Bone marrow (tissue), 2 donors: Measurements from ENCODE around the gene TNFRSF19.
"Not testable (repeated sequence)": the region's sequence is repeated elsewhere in the genome, so short reads cannot be mapped to it uniquely, and the experiment has no call there.

Experiments
- DNase-seq, 2 donors: peaks; one replicate each; lab custom pipeline; 2025; lab: John Stamatoyannopoulos, UW

Gene TNFRSF19

GRCh38 chr13:23570099-23570920 lies at the start of gene TNFRSF19:
Gene TNFRSF19, plus strand, starts transcription at chr13:23570412. Its CDS starts 19,772 bp downstream, at chr13:23590184.
- no peak for DNase-seq

- not testable (repeated sequence) for DNase-seq
Measured at GRCh38 chr13:23529926-23530325, 40.3 kb upstream of the TNFRSF19 start.

DNA sequence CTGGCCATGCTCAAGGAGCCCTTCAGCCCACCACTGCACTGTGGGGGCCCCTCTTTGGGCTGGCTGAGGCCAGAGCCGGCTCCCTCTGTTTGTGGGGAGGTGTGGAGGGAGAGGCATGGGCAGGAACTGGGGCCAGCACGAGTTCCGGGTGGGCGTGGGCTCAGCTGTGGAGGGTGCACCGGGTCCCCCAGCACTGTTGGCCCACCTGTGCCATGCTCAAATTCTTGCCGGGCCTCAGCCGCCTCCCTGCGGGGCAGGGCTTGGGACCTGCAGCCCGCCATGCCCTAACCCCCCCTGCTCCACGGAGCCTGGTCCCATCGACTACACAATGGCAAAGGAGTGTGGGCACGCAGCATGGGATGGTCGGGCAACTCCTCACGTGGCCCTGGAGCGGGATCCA lies 38.8 kb upstream of the TNFRSF19 start:
- no peak for DNase-seq

- no peak for DNase-seq
Measured at GRCh38 chr13:23534090-23534489, 36.1 kb upstream of the TNFRSF19 start.

DNA sequence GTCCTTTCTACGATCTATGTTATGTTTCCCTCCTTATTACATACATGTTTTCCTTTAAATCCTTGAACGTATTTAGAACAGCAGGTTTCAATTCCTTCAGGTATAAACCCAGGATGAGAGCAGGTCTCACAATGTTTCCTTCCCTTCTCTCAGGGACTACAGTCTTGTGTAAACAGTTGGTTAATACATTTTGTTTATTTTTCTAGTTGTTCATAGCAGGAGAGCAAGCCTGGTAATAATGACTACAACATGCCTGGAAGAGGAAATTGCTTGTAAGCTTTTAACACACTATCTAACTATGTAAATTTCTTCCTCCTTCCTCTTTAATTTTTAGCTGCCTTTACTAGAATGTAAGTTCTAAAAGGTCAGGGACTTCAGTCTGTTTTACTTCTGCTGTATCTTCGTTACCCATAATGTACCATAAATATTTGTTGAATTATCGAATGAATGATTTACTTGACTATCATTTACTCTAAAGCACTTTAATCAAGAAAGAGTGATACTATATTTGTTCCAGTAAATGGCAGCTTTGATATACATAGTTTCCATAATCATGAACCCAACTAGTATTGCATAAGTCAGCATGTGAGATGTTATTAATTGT lies 28.9 kb upstream of the TNFRSF19 start:
- no peak for DNase-seq

GRCh38 chr13:23544668-23545067 lies 25.5 kb upstream of the TNFRSF19 start:
- DNase-seq: no peak

DNA sequence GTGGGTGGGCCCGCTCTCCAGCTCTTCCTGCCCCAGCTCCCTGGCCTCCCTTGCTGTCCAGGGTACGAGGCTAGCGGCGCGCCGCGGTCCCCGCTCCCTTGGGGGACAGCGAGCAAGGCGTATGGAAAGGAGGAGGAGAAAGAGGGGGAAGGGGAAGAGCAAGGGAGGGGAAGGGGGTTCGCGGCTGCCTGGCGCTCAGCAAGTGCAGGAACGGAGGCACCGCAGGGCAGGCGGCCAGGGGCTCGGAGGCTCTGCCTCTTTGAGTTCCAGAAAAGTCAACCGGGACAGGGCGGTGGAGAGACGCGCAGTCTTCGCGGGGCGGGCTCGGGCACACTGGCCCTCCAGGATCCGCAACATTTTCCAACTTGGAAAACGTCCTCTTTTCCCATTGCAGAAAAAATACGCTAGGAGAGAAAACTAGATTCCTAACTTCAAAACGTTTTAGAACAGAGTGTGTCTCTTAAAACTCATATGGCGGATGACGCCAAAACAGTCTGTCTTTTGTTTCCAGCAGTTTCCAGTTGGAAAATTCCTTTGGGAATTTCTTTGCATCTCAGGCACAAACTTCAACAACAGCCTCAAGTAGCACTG lies 23.1 kb upstream of the TNFRSF19 start:
- no peak for DNase-seq

DNA sequence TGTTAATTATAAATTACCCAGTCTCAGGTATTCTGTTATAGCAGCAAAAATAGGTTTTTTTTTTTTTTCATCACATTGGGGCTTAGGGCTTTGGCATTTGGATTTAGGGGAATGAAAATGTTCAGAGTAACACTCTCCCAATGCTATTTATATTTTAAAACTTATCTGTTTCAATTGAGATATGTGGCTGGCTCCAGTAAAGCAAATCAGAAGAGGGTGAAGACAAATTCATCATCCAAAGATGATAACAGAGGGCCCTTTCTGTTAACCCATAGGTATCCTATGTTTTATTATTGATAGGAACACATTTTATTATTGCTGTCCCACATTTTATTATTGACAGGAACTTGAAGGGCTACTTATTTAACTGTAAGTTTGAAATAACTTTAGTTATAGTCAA lies 20.5 kb upstream of the TNFRSF19 start:
- no peak for DNase-seq

- DNase-seq: no peak
Measured at GRCh38 chr13:23550163-23550562, 20.0 kb upstream of the TNFRSF19 start.

GRCh38 chr13:23551213-23552008 lies 18.8 kb upstream of the TNFRSF19 start:
- DNase-seq: no peak

DNA sequence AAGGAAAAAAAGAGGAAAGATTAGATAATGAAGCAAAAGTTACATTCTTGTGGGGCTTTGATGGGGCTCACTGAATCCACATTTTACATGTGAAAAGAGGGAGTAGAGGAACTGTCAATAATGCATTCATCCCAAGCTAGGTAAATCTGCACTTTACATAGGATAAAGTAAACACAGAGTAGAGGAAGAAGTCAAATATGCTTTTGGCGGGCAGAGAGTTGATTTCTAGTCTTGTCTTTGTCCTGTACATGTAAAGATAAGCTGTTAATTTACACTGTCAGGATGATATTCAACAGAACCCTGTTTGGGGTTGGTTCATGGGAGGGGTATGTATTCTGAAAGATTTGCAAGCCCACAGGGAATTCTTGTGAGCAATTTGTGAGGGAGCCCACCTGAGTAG lies 18.0 kb upstream of the TNFRSF19 start:
- no peak for DNase-seq

DNA sequence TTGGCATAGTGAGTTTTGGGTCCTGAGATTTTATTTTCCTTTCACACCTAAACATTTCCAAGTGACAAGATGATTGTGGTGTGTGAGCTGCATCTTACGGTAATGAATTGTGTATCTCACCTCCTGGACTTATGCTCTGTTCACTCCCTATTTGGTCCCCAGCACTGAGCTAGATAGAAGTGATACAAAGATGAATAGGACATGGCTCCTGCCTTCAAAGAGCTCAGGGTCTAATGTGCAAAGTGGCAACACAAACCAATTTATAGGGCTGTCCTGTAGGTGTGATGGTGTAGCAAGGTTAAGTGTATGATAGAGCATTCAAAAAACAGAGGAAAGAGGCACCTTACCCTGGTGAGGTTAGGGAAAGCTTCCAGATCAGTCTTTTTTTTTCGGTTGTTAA lies 17.6 kb upstream of the TNFRSF19 start:
- no peak for DNase-seq

DNA sequence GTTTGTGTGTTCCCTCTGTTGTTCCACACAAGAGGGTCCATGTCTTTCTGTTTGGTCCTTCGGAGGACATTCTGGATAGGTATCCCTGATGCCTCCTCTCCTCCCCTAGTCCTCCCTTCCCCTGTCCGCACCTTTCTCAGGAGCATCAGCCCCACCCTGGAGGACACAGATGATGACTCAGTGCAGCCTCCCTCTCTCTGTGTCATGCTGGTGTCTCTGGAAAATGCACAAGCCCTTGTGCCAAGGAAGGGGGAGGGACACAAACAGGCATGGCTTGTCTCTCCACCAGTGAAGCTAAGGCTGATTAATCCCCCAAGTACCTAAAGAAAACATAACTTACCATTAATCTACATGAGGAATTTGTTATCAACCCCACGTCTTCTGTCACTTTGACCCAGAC lies 16.2 kb upstream of the TNFRSF19 start:
- DNase-seq: no peak

GRCh38 chr13:23557043-23557442 lies 13.2 kb upstream of the TNFRSF19 start:
- no peak for DNase-seq

- no peak for DNase-seq
Measured at GRCh38 chr13:23557733-23558132, 12.5 kb upstream of the TNFRSF19 start.

DNA sequence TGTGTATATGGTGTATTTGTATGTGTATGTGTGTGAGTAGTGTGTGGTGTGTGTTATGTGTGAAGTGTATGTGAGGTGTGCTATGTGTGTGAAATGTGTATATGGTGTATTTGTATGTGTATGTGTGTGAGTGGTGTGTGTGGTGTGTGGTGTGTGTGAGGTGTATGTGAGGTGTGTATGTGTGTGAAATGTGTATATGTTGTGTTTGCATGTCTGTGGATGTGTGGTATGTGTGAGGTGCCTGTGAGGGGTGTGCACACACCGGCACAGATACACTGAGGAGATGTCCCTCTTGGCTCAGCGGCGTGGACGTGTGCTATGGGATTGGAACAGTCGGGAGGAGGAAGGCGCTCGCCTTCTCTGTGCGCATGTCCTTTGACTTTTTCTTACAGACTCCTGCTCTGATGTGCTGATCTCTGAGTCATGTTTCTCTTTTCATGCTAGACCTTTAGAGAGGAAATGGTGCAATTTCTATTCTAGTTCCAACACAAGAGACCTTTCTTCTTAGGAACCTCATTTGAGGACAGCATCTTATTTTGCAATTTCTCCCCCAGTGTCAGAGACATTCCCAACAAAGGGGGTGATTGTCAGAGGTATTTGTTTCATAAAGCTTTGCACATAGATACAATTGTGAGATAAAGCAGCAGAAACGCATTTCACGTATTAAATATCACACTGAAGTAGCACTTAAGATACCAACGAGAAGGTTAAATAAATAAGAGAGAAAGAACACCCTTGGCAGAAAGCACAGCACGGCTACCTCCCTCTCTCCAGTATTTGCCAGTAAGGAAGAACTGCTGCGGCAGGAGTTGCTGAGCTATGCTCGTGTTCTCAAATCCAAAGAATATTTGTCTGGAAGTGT lies 11.3 kb upstream of the TNFRSF19 start:
- DNase-seq: peak in 1 of 2 donors; percentile 5

DNA sequence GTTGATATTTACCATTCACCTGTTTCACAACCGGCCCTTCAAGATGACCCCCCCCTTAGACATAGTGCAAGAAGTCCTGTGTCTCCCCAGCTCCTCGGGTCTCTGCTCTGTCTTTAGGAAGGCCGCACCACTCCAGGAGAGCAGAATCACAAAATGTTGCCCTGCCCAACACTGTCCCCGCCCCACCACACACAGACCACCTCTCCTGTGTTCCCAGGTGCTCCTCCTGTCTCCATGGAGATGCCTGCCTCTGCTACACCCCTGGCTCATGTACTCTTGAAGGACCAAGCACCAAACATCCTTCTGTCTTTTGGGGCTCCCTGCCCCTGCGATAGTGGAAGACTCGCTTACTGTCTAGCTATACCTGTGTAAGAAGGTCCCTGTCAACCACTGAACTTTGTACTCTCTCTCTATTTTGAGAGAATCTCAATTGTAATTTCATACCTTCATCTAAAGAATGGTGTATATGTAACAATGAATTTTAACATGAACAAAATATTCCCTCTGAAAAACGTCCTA lies 9.6 kb upstream of the TNFRSF19 start:
- DNase-seq: no peak

DNA sequence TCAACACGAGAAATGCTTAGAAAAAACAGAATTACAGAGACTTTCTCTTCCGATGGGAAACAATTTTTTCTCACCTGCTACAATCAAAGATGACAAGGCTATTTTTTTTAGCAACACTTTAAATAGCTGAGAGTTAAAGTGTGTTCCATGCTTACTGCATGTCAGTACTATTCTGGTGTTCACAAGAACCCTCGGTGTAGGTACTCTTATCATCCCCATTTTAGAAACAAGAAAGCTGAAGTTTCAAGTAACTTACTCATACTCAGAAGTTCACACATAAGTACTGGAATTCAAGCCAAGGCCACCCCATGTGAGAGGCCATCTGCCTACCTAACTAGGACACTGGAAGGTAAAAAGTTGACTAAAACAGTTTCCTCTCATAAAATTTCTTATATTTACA lies 9.0 kb upstream of the TNFRSF19 start:
- no peak for DNase-seq

GRCh38 chr13:23563085-23563845 lies 6.9 kb upstream of the TNFRSF19 start:
- no peak for DNase-seq

DNA sequence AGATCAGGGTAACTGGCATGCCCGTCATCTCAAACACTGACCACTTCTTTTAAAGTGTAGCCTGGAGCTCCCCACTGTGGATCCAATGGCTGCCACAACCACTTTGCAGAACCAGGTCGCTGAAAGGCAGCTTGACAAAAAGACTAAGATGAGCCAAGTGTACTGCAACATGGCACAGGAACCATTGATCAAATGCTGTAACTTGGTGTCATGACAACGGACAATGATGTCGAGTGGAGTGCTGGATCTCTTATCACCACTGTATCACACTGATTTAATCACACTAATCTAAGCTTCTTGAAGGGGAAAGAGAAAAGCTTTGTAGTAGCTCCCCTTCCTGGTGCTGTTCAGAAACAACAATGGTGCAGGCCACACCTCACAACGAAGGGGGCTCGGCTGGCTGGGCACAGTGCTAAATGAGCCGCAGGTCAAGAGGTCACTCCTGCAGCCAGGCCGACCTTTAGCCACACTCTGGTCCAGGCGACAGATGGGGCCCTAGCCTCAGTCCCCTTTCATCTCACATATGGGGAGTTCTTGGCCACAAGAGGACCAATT lies 2.2 kb upstream of the TNFRSF19 start:
- no peak for DNase-seq
